HepG2 (cell line): Measurements from ENCODE around the gene DHX8. TPM values are rescaled to one million over a fixed set of nuclear protein-coding genes. Genes with fewer than 3 reads are reported as not detected.

ENCODE experiments used
- AGO1 ChIP-seq: fragments of 200-400 bp; formaldehyde crosslinking; IDR thresholded peaks from 2 replicates; pipeline ENCODE4 v1.6.1; 2017; ENCODE audit warnings: mild to moderate bottlenecking, low read depth, low read length, moderate library complexity; ENCODE audit not compliant: poor library complexity, severe bottlenecking
- CBFB ChIP-seq: sonication (generic); formaldehyde crosslinking; IDR thresholded peaks from 2 replicates; pipeline ENCODE4 v1.4.0; 2020; ENCODE audit warnings: missing genetic modification reagents
- CBX2 ChIP-seq, 2 experiments: fragments of 200-600 bp in 1 of 2; sonication (generic); formaldehyde crosslinking in 1 of 2; IDR thresholded peaks; 2 replicates each; pipeline versions ENCODE4 v1.7.0 to v1.8.1; 2018 to 2022; ENCODE audit warnings: low read depth in 2 of 2, low read length in 1 of 2, mild to moderate bottlenecking in 1 of 2, missing genetic modification reagents in 1 of 2
- CHCHD3 ChIP-seq: sonication (generic); formaldehyde crosslinking; IDR thresholded peaks from 2 replicates; pipeline ENCODE4 v1.8.0; 2022; ENCODE audit warnings: mild to moderate bottlenecking, missing genetic modification reagents, moderate library complexity
- HNRNPK ChIP-seq: fragments of 200-400 bp; formaldehyde crosslinking; IDR thresholded peaks from 2 replicates; pipeline ENCODE4 v1.6.1; 2018; ENCODE audit warnings: low read length, low read depth, moderate library complexity, mild to moderate bottlenecking; ENCODE audit not compliant: poor library complexity, severe bottlenecking
- KLF9 ChIP-seq: IDR thresholded peaks from 2 replicates; pipeline ENCODE4 v1.6.1; 2016; ENCODE audit warnings: low read depth
- MAF1 ChIP-seq: sonication (generic); formaldehyde crosslinking; IDR thresholded peaks from 2 replicates; pipeline ENCODE4 v1.5.0; 2020; ENCODE audit warnings: missing genetic modification reagents, borderline replicate concordance
- NFE2 ChIP-seq: sonication (generic); formaldehyde crosslinking; IDR thresholded peaks from 2 replicates; pipeline ENCODE4 v1.4.0; 2020; ENCODE audit warnings: missing genetic modification reagents
- NR2F1 ChIP-seq, 2 experiments: fragments of 450-650 bp in 1 of 2; formaldehyde crosslinking in 1 of 2; IDR thresholded peaks; 2 replicates each; pipeline versions ENCODE4 v1.5.0 to v1.6.1; 2016 to 2020; ENCODE audit warnings: mild to moderate bottlenecking in 1 of 2, missing compliant biosample characterization in 1 of 2, missing genetic modification reagents in 1 of 2, moderate library complexity in 1 of 2
- PLRG1 ChIP-seq: fragments of 450-650 bp; conservative IDR thresholded peaks from 2 replicates; pipeline ENCODE4 v1.6.1; 2016
- RARG ChIP-seq: sonication (generic); formaldehyde crosslinking; IDR thresholded peaks from 2 replicates; pipeline ENCODE4 v1.4.0; 2020; ENCODE audit warnings: low read depth, mild to moderate bottlenecking, missing genetic modification reagents
- RBFOX2 ChIP-seq: fragments of 200-400 bp; formaldehyde crosslinking; IDR thresholded peaks from 2 replicates; pipeline ENCODE4 v1.6.1; 2017; ENCODE audit warnings: low read depth, mild to moderate bottlenecking, low read length
- RBM22 ChIP-seq: fragments of 200-400 bp; formaldehyde crosslinking; optimal IDR thresholded peaks from 2 replicates; pipeline ENCODE3; 2017; ENCODE audit warnings: mild to moderate bottlenecking, low read length, moderate library complexity
- SP140L ChIP-seq: sonication (generic); formaldehyde crosslinking; IDR thresholded peaks from 2 replicates; pipeline ENCODE4 v1.4.0; 2020; ENCODE audit warnings: missing genetic modification reagents, borderline replicate concordance
- STAG1 ChIP-seq: sonication (generic); formaldehyde crosslinking; IDR thresholded peaks from 2 replicates; pipeline ENCODE4 v1.4.0; 2020; ENCODE audit warnings: missing genetic modification reagents
- ZFP82 ChIP-seq: sonication (generic); formaldehyde crosslinking; IDR thresholded peaks from 2 replicates; pipeline ENCODE4 v1.5.1; 2020; ENCODE audit warnings: mild to moderate bottlenecking, missing genetic modification reagents, borderline replicate concordance
- ZNF354B ChIP-seq: sonication (generic); formaldehyde crosslinking; IDR thresholded peaks from 2 replicates; pipeline ENCODE4 v1.8.0; 2022; ENCODE audit warnings: mild to moderate bottlenecking, missing genetic modification reagents
- ZNF432 ChIP-seq: sonication (generic); formaldehyde crosslinking; IDR thresholded peaks from 2 replicates; pipeline ENCODE4 v1.5.0; 2020; ENCODE audit warnings: missing genetic modification reagents, mild to moderate bottlenecking, borderline replicate concordance
- ZNF550 ChIP-seq: sonication (generic); formaldehyde crosslinking; IDR thresholded peaks from 2 replicates; pipeline ENCODE4 v1.4.0; 2020; ENCODE audit warnings: mild to moderate bottlenecking, missing genetic modification reagents, borderline replicate concordance
- ZNF558 ChIP-seq: sonication (generic); formaldehyde crosslinking; IDR thresholded peaks from 2 replicates; pipeline ENCODE4 v1.9.0; 2022; ENCODE audit warnings: mild to moderate bottlenecking, missing genetic modification reagents, borderline replicate concordance
- ZNF629 ChIP-seq: sonication (generic); formaldehyde crosslinking; conservative IDR thresholded peaks from 2 replicates; pipeline ENCODE4 v1.5.0; 2020; ENCODE audit warnings: missing genetic modification reagents
- ZNF749 ChIP-seq: sonication (generic); formaldehyde crosslinking; IDR thresholded peaks from 2 replicates; pipeline ENCODE4 v1.8.0; 2022; ENCODE audit warnings: mild to moderate bottlenecking, missing genetic modification reagents, moderate library complexity, borderline replicate concordance
- ZNF768 ChIP-seq: sonication (generic); formaldehyde crosslinking; IDR thresholded peaks from 2 replicates; pipeline ENCODE4 v1.4.0; 2020; ENCODE audit warnings: missing genetic modification reagents
- ZSCAN12 ChIP-seq: sonication (generic); formaldehyde crosslinking; IDR thresholded peaks from 2 replicates; pipeline ENCODE4 v1.9.0; 2021; ENCODE audit warnings: mild to moderate bottlenecking, missing genetic modification reagents
- polyA plus RNA-seq, 8 experiments: library from polyadenylated mRNA; depleted of rRNA in 3 of 8; stranded (reverse) in 7 of 8; unstranded in 1 of 8; fragments of >200 nt; fragmentation: Illumina TruSeq in 4 of 8; extraction: Trizol in 4 of 8; gene quantifications; 2 replicates each; pipeline versions ENCODE4 v1.2.1 to v1.2.3, GENCODE V29; 2011 to 2016; ENCODE audit warnings: low read depth in 4 of 8, missing spikeins in 1 of 8, mixed read lengths in 1 of 8; ENCODE audit not compliant: insufficient read depth in 1 of 8
- total RNA-seq, 5 experiments: library from RNA; depleted of rRNA; stranded (reverse); fragments of >200 nt; fragmentation: Illumina TruSeq; extraction: Trizol; gene quantifications; 2 replicates each; pipeline ENCODE4 v1.2.3, GENCODE V29; 2016; ENCODE audit warnings: low read depth in 1 of 5
- TF ChIP-seq, protein P1 (sequence below): sonication (generic); formaldehyde crosslinking; IDR thresholded peaks from 2 replicates; pipeline ENCODE4 v1.4.0; 2020; ENCODE audit warnings: missing genetic modification reagents, mild to moderate bottlenecking, borderline replicate concordance
- TF ChIP-seq, protein P2 (sequence below): sonication (generic); formaldehyde crosslinking; IDR thresholded peaks from 2 replicates; pipeline ENCODE4 v1.5.1; 2020; ENCODE audit warnings: mild to moderate bottlenecking, moderate library complexity, missing genetic modification reagents

The DHX8 gene
- total and polyA plus RNA-seq, 2 of the 13 experiments (the other 11 are each of a cell fraction or from before 2014, with no cell fraction given): 24.8 to 48.9 TPM

DNA sequence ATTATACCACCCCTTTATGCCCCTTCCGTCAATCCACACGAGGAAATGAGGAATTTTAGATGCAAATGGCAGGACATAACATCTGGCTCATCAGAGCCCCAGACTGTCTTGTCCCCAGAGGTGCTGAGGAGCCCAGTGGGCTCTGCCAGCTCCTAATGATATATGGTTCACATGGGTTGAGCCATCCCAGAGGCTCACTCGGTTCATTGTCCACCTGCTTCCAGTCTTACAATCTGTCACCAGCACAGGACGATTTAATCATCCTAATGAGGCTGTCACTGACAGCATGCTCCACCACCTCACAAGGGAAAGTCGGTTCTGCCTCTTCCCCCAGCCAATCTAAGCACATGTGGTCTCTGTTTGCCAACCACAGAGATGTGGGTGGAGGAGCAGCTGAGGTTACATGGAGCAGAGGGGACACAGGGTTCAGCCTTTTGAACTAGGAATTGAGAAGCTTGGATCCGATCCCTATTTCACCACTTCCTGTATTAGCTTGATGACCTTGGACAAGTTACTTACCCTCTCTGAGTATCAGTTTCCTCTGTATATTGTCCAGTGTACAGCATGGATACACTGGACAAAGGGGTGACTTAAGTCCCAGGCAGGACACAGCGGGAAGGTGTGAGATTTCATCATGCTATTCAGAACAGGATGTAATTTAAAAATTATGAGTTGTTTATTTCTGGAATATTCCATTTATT lies 27.0 kb upstream of the DHX8 start (continued):
- TF ChIP-seq ZNF749 (peak; percentile 62; the same call in 1 of the 2 replicates), NFE2 (no peak), RBFOX2 (no peak), CHCHD3 (0 out of 2 replicates have a peak, but pooled peaks have one; percentile 49), STAG1 (CRISPR knock-in tag) (peak; percentile 49), CBX2 (IDR thresholded peaks at IDR 0.05; ENCODE audit: low read depth, low read length) (no peak), CBX2 (CRISPR knock-in tag; IDR thresholded peaks at IDR 0.05; ENCODE audit: low read depth) (no peak), CBFB (CRISPR knock-in tag) (peak; percentile 92), MAF1 (CRISPR knock-in tag) (no peak; the same call in 1 of the 2 replicates), PLRG1 (no peak), NR2F1 (CRISPR knock-in tag; IDR thresholded peaks at IDR 0.05) (peak; percentile 73 to 77), RBM22 (peak; percentile 49), AGO1 (no peak), ZSCAN12 (CRISPR knock-in tag) (peak; percentile 77; the same call in 1 of the 2 replicates), HNRNPK (no peak), ZNF558 (peak; percentile 17; the same call in 1 of the 2 replicates), ZFP82 (CRISPR knock-in tag) (no peak; the same call in 1 of the 2 replicates), KLF9 (CRISPR knock-in tag) (no peak), ZNF354B (CRISPR knock-in tag) (peak; percentile 21; the same call in 1 of the 2 replicates), SP140L (CRISPR knock-in tag) (no peak; the same call in 1 of the 2 replicates), ZNF432 (CRISPR knock-in tag) (no peak), ZNF629 (CRISPR knock-in tag) (peak; percentile 62; the same call in 1 of the 2 replicates), ZNF550 (CRISPR knock-in tag) (0 out of 2 replicates have a peak, but pooled peaks have one; percentile 42), RARG (CRISPR knock-in tag) (no peak), ZNF768 (CRISPR knock-in tag) (peak; percentile 78; the same call in 1 of the 2 replicates)
- TF ChIP-seq, protein P1, sequence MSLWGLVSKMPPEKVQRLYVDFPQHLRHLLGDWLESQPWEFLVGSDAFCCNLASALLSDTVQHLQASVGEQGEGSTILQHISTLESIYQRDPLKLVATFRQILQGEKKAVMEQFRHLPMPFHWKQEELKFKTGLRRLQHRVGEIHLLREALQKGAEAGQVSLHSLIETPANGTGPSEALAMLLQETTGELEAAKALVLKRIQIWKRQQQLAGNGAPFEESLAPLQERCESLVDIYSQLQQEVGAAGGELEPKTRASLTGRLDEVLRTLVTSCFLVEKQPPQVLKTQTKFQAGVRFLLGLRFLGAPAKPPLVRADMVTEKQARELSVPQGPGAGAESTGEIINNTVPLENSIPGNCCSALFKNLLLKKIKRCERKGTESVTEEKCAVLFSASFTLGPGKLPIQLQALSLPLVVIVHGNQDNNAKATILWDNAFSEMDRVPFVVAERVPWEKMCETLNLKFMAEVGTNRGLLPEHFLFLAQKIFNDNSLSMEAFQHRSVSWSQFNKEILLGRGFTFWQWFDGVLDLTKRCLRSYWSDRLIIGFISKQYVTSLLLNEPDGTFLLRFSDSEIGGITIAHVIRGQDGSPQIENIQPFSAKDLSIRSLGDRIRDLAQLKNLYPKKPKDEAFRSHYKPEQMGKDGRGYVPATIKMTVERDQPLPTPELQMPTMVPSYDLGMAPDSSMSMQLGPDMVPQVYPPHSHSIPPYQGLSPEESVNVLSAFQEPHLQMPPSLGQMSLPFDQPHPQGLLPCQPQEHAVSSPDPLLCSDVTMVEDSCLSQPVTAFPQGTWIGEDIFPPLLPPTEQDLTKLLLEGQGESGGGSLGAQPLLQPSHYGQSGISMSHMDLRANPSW (CRISPR knock-in tag): 0 out of 2 replicates have a peak, but pooled peaks have one; percentile 20
- TF ChIP-seq, protein P2, sequence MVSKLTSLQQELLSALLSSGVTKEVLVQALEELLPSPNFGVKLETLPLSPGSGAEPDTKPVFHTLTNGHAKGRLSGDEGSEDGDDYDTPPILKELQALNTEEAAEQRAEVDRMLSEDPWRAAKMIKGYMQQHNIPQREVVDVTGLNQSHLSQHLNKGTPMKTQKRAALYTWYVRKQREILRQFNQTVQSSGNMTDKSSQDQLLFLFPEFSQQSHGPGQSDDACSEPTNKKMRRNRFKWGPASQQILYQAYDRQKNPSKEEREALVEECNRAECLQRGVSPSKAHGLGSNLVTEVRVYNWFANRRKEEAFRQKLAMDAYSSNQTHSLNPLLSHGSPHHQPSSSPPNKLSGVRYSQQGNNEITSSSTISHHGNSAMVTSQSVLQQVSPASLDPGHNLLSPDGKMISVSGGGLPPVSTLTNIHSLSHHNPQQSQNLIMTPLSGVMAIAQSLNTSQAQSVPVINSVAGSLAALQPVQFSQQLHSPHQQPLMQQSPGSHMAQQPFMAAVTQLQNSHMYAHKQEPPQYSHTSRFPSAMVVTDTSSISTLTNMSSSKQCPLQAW (CRISPR knock-in tag): peak; percentile 98
